Peyer's patch (tissue), 4 donors: ENCODE data around the gene KMT2E. TPM values are rescaled to one million over a fixed set of nuclear protein-coding genes. Genes with fewer than 3 reads are reported as not detected.

ENCODE experiments used
- DNase-seq, 3 donors: peaks; one replicate each; pipeline ENCODE4 v3.0.0-alpha.2; 2017 to 2019
- H3K27ac ChIP-seq, 4 donors: fragments of 200-600 bp; sonication (generic); one replicate each; pipeline ENCODE4 v1.5.1; 2016 to 2019
- H3K27me3 ChIP-seq, 2 donors: fragments of 200-600 bp; sonication (generic); one replicate each; pipeline ENCODE4 v1.5.1; 2019
- H3K36me3 ChIP-seq, 3 donors: fragments of 200-600 bp; sonication (generic); one replicate each; pipeline ENCODE4 v1.5.1; 2016 to 2019
- H3K4me1 ChIP-seq, 4 donors: fragments of 200-600 bp; sonication (generic); one replicate each; pipeline ENCODE4 v1.5.1; 2016 to 2019
- H3K4me3 ChIP-seq, 4 donors: fragments of 200-600 bp; sonication (generic); 1 replicate in 3 of 4; 2 replicates in 1 of 4; pipeline ENCODE4 v1.5.1; 2016 to 2019; ENCODE audit warnings: mild to moderate bottlenecking in 1 of 4
- H3K9me3 ChIP-seq, 4 donors: fragments of 200-600 bp; sonication (generic); one replicate each; pipeline ENCODE4 v1.5.1; 2016 to 2019; ENCODE audit warnings: mild to moderate bottlenecking in 1 of 4
- POLR2A ChIP-seq, 2 donors: fragments of 450-650 bp; IDR thresholded peaks; one replicate each; pipeline ENCODE4 v1.5.1; 2017; ENCODE audit warnings: antibody characterized with exemption in 2 of 2, mild to moderate bottlenecking in 2 of 2, moderate library complexity in 2 of 2
- total RNA-seq, 4 donors: library from RNA; depleted of rRNA; stranded (reverse); fragments of >200 nt; gene quantifications; one replicate each; pipeline ENCODE4 v1.1.0, GENCODE V29; 2016
- TF ChIP-seq, protein P1 (sequence below), 6 experiments: fragments of 450-650 bp in 4 of 6; fragments of 200-600 bp in 2 of 6; sonication (generic) in 1 of 6; IDR thresholded peaks; one replicate each; pipeline ENCODE4 v1.5.1; 2017 to 2019; ENCODE audit warnings: antibody characterized with exemption in 6 of 6, mild to moderate bottlenecking in 3 of 6, moderate library complexity in 1 of 6

The KMT2E gene
- total RNA-seq, 4 donors from 2014 or later = 88.6 to 170 (median 130) TPM

GRCh38 chr7:105020926-105021325, 6.9 kb downstream of the KMT2E start:
- no peak for TF ChIP-seq POLR2A (IDR thresholded peaks at IDR 0.05)
- TF ChIP-seq, protein P1, sequence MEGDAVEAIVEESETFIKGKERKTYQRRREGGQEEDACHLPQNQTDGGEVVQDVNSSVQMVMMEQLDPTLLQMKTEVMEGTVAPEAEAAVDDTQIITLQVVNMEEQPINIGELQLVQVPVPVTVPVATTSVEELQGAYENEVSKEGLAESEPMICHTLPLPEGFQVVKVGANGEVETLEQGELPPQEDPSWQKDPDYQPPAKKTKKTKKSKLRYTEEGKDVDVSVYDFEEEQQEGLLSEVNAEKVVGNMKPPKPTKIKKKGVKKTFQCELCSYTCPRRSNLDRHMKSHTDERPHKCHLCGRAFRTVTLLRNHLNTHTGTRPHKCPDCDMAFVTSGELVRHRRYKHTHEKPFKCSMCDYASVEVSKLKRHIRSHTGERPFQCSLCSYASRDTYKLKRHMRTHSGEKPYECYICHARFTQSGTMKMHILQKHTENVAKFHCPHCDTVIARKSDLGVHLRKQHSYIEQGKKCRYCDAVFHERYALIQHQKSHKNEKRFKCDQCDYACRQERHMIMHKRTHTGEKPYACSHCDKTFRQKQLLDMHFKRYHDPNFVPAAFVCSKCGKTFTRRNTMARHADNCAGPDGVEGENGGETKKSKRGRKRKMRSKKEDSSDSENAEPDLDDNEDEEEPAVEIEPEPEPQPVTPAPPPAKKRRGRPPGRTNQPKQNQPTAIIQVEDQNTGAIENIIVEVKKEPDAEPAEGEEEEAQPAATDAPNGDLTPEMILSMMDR (IDR thresholded peaks at IDR 0.05) = no peak
- Histone ChIP-seq H3K4me1 (peaks cover 0 to 86% (median 7%) of the 10 kb centered on the region in 4 donors), H3K36me3 (no peaks in the 10 kb centered on the region), H3K27ac (peak overlapping the region in 1 of 4 donors; percentile 1), H3K9me3 (no peaks in the 10 kb centered on the region), H3K4me3 (no peak overlapping the region), H3K27me3 (no peaks in the 10 kb centered on the region)
- DNase-seq = no peak

DNA sequence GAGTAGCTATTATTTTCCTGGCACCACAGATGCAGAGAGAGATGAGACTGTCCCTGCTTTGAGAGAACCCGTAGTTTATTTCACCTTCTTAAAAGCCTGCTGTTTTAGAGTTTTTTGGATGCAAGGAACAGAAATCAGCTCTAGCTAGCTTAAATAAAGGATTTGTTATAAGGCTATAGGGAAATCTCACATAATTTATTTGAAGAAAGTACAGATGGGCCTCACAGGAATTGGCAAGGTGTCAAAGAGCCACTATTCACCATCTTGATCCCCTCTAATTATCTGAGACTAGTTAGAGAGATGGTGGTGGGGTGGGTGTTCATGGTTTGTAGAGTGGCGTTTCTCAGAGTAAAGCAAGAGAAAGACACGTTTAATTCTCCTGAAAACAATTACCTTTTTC, 7.3 kb downstream of the KMT2E start:
- no peaks in the 10 kb centered on the region for H3K27me3 ChIP-seq
- TF ChIP-seq POLR2A (IDR thresholded peaks at IDR 0.05) = no peak
- TF ChIP-seq, protein P1 (IDR thresholded peaks at IDR 0.05) = no peak
- H3K27ac ChIP-seq = peak overlapping the region in 1 of 4 donors; percentile 1
- peaks cover 0 to 89% (median 7%) of the 10 kb centered on the region in 4 donors for H3K4me1 ChIP-seq
- no peak for DNase-seq
- H3K36me3 ChIP-seq = no peaks in the 10 kb centered on the region
- no peak overlapping the region for H3K4me3 ChIP-seq
- no peaks in the 10 kb centered on the region for H3K9me3 ChIP-seq

DNA sequence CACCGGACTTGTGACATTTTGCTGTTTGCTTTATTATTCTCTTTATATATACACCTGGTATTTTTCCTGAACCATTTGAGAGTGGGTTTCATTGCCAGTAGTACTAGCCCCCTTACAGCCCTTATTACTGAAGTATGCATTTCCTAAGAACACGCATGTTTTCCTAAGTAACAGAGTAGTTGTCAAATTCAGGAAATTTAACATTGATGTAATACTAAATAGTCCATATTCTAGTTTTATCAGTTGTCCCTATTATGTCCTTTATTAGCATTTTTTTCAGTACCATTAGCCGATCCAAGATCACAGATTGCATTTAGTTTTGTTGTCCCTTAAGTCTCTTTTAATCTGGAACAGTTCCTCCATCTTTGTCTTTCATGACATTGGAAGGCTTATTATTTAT, 8.0 kb downstream of the KMT2E start:
- H3K27me3 ChIP-seq = no peaks in the 10 kb centered on the region
- no peaks in the 10 kb centered on the region for H3K36me3 ChIP-seq
- TF ChIP-seq, protein P1 (IDR thresholded peaks at IDR 0.05) = no peak
- TF ChIP-seq POLR2A (IDR thresholded peaks at IDR 0.05) = no peak
- DNase-seq = no peak
- H3K4me1 ChIP-seq = peaks cover 0 to 90% (median 9%) of the 10 kb centered on the region in 4 donors
- H3K4me3 ChIP-seq = no peak overlapping the region
- no peaks in the 10 kb centered on the region for H3K9me3 ChIP-seq
- H3K27ac ChIP-seq = no peak overlapping the region

DNA sequence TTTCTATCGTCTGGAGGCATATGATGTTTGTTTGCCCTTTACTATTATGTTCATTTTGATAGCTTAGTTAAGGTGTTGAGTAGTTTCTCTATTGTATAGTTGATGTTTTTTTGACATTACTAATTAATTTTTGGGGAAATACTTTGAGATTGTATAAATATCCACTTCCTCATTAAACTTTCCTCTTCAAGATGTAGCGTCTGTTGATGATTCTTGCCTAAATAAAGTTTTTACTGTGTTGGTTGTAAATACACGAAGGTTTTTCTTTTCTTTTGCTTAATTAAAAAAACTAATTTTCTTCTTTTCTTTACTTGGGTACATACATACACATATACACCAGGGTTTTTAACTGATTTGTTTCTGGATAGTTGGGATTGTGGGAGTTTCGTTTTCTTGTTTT, 8.5 kb downstream of the KMT2E start:
- TF ChIP-seq POLR2A (IDR thresholded peaks at IDR 0.05) = no peak
- TF ChIP-seq, protein P1 (IDR thresholded peaks at IDR 0.05) = no peak
- Histone ChIP-seq H3K4me1 (peaks cover 0 to 90% (median 10%) of the 10 kb centered on the region in 4 donors), H3K4me3 (no peak overlapping the region), H3K9me3 (no peaks in the 10 kb centered on the region), H3K36me3 (no peaks in the 10 kb centered on the region), H3K27ac (peak overlapping the region in 1 of 4 donors; percentile 25), H3K27me3 (no peaks in the 10 kb centered on the region)
- no peak for DNase-seq

- DNase-seq = no peak
- no peaks in the 10 kb centered on the region for H3K9me3 ChIP-seq
- peaks cover 0 to 68% (median 14%) of the 10 kb centered on the region in 4 donors for H3K4me1 ChIP-seq
- H3K27me3 ChIP-seq = no peaks in the 10 kb centered on the region
- no peak overlapping the region for H3K4me3 ChIP-seq
- no peak for TF ChIP-seq POLR2A (IDR thresholded peaks at IDR 0.05)
- TF ChIP-seq, protein P1 (IDR thresholded peaks at IDR 0.05) = no peak
- no peaks in the 10 kb centered on the region for H3K36me3 ChIP-seq
- H3K27ac ChIP-seq = no peak overlapping the region
Measured at GRCh38 chr7:105024734-105025133, 10.7 kb downstream of the KMT2E start.

DNA sequence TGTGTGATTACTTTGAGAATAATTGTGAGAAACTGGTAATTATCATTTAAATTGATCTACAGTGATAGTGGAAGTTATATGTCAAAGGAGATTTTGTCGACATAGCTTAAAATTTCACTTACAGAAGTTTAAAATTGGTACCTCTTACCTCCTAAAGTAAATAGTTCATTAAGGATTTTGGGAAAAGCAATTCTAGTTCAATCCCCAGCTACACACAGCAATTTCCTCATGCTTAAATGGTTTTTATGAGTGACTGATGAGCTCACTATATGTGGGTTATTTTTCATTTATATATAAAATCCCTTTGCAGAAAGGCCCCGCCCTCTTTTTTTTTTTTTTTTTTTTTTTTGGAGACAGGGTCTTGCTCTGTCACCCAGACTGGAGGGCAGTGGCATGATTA, 12.7 kb downstream of the KMT2E start:
- Histone ChIP-seq H3K27me3 (no peaks in the 10 kb centered on the region), H3K27ac (no peak overlapping the region), H3K36me3 (no peaks in the 10 kb centered on the region), H3K4me1 (peaks cover 0 to 47% (median 9%) of the 10 kb centered on the region in 4 donors), H3K4me3 (no peak overlapping the region), H3K9me3 (no peaks in the 10 kb centered on the region)
- TF ChIP-seq, protein P1 (IDR thresholded peaks at IDR 0.05) = no peak
- TF ChIP-seq POLR2A (IDR thresholded peaks at IDR 0.05) = no peak
- no peak for DNase-seq
